HG02840 (cell line): ENCODE measurements around the gene DHX38.

Experiments used
- ATAC-seq: cut with Tn5 transposase; IDR thresholded peaks from one replicate; pipeline ENCODE4 v1.9.1; 2021; ENCODE audit warnings: mild to moderate bottlenecking, moderate library complexity, moderate number of reproducible peaks; ENCODE audit not compliant: unreplicated experiment, low FRiP score

DHX38 gene

GRCh38 chr16:72113616-72113945 is 19.9 kb downstream of the DHX38 start:
- ATAC-seq: no peak

- no peak for ATAC-seq
Observed at GRCh38 chr16:72120026-72120425, 26.4 kb downstream of the DHX38 start.

- ATAC-seq: no peak
Observed at GRCh38 chr16:72122308-72122707, 28.7 kb downstream of the DHX38 start.

- ATAC-seq: no peak
Observed at GRCh38 chr16:72122916-72123315, 29.3 kb downstream of the DHX38 start.

- ATAC-seq: no peak
Observed at GRCh38 chr16:72123426-72123825, 29.8 kb downstream of the DHX38 start.

GRCh38 chr16:72124148-72124547 is 30.5 kb downstream of the DHX38 start:
- no peak for ATAC-seq

- ATAC-seq: no peak
Observed at GRCh38 chr16:72124761-72125634, 31.4 kb downstream of the DHX38 start.

- ATAC-seq: no peak
Observed at GRCh38 chr16:72125635-72126428, 32.2 kb downstream of the DHX38 start.

- ATAC-seq: no peak
Observed at GRCh38 chr16:72126429-72126765, 32.8 kb downstream of the DHX38 start.

GRCh38 chr16:72128701-72129100 is 35.1 kb downstream of the DHX38 start:
- no peak for ATAC-seq

- ATAC-seq: no peak
Observed at GRCh38 chr16:72129976-72130656, 36.5 kb downstream of the DHX38 start.

GRCh38 chr16:72131036-72131435 is 37.4 kb downstream of the DHX38 start:
- ATAC-seq: no peak

- no peak for ATAC-seq
Observed at GRCh38 chr16:72132726-72133125, 39.1 kb downstream of the DHX38 start.

- ATAC-seq: no peak
Observed at GRCh38 chr16:72134507-72134906, 40.9 kb downstream of the DHX38 start.

- ATAC-seq: no peak
Observed at GRCh38 chr16:72137380-72138063, 43.9 kb downstream of the DHX38 start.

GRCh38 chr16:72138064-72138572 is 44.5 kb downstream of the DHX38 start:
- no peak for ATAC-seq

GRCh38 chr16:72139908-72140307 is 46.3 kb downstream of the DHX38 start:
- no peak for ATAC-seq

- ATAC-seq: no peak
Observed at GRCh38 chr16:72142476-72142875, 48.8 kb downstream of the DHX38 start.

GRCh38 chr16:72149676-72150464 is 56.2 kb downstream of the DHX38 start:
- ATAC-seq: no peak

GRCh38 chr16:72159386-72159785 is 65.7 kb downstream of the DHX38 start:
- no peak for ATAC-seq
